ENCODE data around the gene CASK. TPM values are rescaled to one million over a fixed set of nuclear protein-coding genes. Genes with fewer than 3 reads are reported as not detected.
"Not testable (repeated sequence)": the region's sequence is repeated elsewhere in the genome, so short reads cannot be mapped to it uniquely, and the experiment has no call there.

The CASK gene
- polyA plus RNA-seq, 4 donors: 41.0 to 58.6 (median 46.4) TPM

DNA sequence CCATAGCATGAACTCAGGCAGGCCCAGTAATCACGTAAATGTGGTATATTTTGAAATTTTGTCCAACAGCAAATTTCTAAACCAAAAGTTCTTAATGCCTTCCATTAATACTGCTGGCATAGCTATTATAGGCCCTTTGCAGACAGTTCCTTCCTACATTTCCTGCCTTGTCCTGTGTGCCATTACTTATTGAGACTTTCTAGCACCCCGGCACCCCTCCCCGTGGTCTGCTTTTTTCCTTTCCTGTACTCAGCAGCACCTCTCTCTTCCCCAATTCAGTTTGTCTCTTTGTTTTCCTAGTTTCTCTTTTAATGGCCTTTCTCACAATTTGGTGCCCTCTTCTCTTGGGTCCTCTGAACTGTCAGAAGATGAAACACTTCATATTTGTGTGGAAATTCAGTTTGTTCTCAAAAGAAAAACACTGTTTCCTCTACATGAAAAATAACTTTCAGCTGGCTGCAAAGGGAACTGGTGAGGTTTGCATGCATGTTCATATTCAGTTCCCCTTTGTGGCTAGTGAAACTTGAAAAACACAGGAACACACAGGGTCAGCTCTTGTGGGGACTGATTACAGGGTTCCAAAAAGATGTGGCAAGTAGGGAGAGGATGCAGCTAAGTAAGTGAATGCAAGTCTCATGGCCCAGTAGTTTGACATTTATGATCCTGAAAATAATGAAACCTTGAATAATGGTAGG is 217.5 kb downstream of the CASK start:
- no peak for DNase-seq (ENCODE audit: low read depth in 4 of 4, low spot score in 2 of 4)

DNA sequence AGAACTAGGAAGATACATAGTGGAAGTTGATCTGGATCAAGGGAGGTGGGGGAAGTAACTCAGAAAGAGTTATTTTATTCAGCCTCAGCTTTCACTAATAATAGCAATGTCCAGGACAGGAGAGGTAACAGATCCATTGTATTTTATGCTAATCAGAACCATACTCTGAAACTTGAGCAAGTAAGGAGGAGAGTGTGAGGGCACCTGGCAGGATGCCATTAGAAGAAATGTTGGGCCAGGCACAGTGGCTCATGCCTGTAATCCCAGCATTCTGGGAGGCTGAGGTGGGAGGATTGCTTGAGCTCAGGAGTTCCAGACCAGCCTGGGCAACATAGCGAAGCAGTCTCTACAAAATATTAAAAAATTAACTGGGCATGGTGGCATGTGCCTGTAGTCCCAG is 218.3 kb downstream of the CASK start:
- no peak for DNase-seq (ENCODE audit: low read depth in 4 of 4, low spot score in 2 of 4)

DNA sequence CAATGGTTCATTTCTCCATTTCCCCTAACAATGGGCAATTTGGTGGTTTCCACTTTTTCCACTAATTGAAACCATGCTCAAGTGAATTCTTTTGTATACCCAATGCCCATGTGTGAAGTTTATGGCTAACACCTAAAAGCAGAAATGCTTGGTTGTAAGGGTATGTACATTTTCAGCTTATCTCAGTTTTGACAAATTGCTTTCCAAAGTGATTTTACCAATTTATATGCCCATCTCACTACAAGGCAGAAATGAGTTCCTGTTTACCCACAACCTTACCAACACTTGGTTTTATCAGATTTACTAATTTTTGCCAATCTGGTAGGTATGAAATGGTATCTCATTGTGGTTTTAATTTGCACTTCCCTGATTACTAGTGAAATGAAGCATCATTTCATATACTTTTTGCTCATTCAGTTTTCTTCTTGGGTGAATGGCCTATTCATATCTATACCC is 219.8 kb downstream of the CASK start:
- no peak for DNase-seq (ENCODE audit: low read depth in 4 of 4, low spot score in 2 of 4)

DNA sequence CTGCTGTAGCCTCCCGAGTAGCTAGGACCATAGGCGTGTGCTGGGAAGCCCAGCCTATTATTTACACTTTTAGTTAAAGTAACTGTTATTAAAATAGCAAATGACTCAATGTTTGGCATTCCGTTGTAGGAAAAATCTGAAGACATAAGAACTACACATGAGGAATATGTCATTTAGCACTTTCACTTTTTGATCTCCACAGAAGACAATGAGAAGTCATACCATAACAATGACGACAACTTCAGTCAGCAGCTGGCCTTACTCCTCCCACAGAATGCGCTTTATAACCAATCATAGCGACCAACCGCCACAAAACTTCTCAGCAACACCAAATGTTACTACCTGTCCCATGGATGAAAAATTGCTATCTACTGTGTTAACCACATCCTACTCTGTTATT is 227.9 kb downstream of the CASK start:
- no peak for DNase-seq (ENCODE audit: low read depth in 4 of 4, low spot score in 2 of 4)

DNA sequence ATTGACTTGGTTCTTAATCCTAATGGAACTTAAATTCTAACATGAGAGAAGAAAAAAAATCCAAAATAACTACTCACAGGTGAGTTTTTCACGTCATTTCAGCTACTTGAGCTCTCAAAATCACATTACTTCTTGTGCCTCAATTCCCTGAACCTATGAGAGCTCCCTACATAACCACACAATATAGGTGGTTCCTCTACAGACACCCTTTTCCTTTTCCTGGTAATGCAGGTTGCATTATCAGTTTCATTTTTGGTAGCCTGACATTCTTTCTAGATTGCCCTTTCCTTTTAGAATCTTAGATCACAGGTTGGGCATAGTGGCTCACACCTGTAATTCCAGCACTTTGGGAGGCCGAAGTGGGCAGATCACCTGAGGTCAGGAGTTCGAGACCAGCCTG is 230.3 kb downstream of the CASK start:
- DNase-seq (ENCODE audit: low read depth in 4 of 4, low spot score in 2 of 4): no peak

DNA sequence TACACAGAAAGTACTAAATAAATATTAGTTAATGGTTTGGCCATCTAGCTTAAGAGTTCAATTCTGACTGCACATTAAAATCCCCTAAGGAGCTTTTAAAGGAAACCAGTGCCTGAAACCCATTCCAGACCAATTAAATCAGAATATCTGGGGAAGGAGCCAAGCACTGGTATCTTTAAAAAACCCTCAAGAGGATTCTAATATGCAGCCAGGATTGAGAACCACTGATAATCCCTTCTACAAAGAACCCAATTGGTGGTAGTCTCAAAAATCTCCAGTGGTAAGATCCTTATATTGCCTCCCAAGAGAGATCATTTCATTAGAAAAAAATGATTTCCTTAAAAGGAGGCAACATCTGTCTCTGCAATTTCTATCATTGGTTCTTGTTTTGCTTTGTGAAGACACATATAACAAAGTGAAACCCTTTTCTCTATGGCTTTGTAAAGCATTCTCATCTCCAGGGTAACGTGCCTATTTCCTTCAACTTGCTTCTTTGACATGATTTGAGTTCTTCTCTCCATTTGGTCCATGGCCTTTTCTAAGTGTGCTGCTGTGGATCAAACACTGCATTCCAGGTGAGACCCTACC is 231.1 kb downstream of the CASK start:
- no peak for DNase-seq (ENCODE audit: low read depth in 4 of 4, low spot score in 2 of 4)

DNA sequence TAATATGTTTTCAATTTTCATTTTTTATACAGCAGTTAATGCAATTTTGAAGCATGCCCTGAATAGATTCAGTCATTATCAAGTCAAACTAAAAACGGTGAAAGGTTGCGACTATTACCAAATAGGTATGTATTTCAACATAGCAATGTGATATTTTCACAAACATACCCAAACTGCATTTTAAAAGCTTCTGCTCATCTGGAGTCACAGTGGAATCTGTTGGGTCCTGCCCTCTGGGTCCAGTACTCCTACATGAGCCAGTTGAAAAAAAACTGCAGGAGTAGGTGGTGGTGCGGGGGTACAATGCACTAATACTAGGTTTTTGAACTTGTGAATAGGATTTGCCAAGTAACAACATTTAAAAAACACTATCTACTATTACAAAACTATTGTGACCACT is 233.6 kb downstream of the CASK start:
- DNase-seq (ENCODE audit: low read depth in 4 of 4, low spot score in 2 of 4): no peak

DNA sequence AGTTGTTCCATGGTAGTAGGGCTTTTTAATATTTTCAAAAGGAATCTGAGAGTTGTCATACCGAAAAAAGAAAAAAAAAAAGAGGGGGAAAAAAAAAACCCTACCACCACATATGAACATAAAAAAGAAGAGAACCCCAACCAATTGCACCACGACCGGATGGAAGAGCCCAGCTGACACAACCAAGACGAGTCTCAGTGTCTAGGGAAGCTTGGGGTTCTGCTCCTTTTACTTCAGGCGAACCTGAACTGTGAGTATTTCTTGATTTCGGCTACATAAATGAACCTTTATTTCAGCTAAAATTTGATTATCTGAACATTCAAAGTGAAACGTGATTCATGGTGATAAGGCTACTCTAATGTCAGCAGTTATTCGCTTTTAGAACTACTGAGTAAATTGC is 234.5 kb downstream of the CASK start, which contains the start of gene GPR34:
Gene GPR34, plus strand, starts transcription at position 139 of the 400 bp plus-strand sequence. CDS start 6,661 bp downstream, outside the sequence.
- DNase-seq (ENCODE audit: low read depth in 4 of 4, low spot score in 2 of 4): no peak

DNA sequence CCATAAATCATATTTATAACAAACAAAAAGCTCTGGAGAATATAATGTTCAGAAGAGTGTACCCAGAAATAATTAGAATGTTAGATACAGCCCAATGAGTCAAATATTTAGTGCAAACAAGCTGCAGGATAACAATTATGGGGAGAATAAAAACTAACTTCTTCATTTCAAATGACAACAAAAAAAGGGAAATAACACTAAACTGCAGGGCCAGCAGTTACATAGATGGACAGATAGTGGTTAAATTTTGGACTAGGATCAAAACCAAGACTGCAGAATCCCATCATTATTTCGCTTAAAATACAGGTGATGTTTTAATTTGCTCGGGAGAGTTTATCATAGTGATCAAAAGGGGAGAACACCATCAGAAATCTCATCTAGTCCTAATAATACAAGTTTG is 235.2 kb downstream of the CASK start:
- no peak for DNase-seq (ENCODE audit: low read depth in 4 of 4, low spot score in 2 of 4)

DNA sequence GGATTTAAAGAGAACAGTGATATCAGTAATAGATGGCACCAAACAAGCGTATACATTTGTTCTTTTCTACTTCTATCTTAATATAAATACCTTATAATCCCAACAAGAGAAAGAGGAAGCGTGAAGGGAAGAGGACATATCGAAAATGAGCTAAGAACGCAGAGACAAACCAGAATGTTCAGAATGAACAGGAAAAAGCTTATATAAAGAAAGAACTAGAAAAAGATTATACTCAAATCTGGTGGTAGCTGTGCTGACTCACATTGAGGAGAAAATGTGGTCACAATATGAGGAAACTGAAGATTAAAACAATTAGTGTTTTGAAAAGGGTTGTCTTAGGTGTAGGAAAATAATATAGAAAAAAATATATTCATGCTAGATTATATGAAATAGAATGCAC is 236.6 kb downstream of the CASK start:
- DNase-seq (ENCODE audit: low read depth in 4 of 4, low spot score in 2 of 4): no peak

DNA sequence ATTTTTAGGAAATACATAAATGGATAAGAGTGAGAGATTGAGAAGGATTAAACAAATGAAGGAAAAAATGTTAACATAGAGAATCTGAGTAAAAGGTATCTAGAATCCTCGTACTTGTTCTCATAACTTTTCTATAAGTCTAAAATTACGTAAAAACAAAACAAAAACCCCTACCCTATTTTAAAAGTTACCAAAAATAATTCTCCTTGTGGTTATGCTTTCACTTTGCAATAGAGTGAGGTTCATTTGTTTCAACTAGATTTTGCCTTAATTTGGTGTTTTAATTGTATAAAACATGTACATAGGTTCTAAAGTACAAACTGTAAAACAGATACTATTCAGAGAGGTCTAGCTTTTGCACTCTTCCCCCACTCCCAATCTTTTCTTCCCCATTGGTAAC is 238.4 kb downstream of the CASK start:
- no peak for DNase-seq (ENCODE audit: low read depth in 4 of 4, low spot score in 2 of 4)

DNA sequence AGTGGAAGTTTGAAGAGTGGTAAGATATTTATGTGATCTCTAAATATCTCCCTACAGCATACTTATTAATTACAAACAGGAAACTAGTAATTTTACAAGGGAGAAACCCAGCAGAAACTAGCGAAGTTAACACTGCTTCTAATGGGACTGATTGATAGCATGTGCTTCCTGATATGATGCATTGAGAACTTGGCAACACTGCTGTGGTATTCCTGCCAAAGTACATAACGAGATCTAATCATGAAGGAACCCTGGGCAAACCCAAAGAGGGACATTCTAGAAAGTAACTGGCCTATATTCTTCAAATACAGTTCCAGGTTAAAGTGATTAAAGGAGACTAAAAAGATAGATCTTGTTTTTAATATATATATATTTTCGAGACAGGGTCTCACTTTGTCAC is 239.2 kb downstream of the CASK start:
- no peak for DNase-seq (ENCODE audit: low read depth in 4 of 4, low spot score in 2 of 4)

DNA sequence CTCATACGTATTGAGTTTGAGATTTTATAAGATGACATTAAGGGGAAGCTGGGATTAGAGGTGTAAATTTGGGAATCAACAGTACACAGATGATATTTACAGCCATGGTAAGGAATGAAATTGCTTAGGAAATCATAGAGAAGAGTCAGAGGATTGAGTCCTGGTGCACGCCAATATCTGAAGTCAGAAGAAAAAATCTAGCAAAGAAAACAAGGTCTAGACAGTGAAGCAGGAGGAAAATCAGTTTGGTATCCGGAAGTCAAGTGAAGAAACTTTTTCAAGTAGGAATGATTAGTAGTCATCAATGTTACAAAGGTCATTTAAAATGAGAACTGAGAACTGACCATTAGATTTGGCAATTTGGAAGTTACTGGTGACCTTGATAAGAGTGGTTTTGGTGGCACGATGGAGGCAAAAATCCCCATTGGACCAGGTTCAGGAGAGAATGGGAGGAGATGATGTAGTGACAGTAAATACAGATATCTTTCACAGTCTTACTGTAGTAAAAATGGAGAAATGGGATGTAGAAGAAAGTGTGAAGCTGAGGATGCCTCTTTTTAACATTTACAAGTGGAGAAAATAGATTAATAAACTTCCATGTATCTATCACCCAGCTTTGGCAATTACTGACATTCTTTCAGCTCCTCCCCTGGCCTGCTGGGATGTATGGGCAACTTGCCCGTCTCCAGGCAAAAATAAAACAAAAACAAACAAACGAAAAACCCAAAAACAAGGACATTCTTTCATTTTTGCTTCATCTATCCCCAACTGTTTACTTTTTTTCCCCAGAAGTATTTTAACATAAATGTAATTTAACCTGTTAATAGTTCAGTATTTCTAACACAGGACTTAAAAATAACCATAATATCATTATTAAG is 245.9 kb downstream of the CASK start:
- DNase-seq (ENCODE audit: low read depth in 4 of 4, low spot score in 2 of 4): no peak

DNA sequence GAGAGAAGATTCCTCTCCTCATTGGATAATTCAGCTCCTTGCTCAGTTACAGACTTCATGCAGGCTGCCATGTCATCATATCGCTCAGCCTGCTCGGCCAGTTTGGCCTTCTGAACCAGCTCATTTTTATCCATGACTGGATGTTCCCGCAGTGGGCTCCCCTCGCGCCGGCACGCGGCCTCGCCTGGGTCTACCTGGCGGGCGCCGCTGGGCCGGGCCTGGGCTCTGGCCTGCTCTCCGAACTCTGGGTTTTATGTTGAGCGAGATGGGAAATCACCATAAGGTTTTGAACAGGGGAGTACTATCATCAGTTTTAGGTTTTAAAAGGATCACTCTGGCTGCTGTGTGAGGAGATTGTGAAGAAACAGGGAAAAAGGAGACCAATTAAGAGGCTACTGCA is 247.0 kb downstream of the CASK start:
- DNase-seq (ENCODE audit: low read depth in 4 of 4, low spot score in 2 of 4): not testable (repeated sequence)

DNA sequence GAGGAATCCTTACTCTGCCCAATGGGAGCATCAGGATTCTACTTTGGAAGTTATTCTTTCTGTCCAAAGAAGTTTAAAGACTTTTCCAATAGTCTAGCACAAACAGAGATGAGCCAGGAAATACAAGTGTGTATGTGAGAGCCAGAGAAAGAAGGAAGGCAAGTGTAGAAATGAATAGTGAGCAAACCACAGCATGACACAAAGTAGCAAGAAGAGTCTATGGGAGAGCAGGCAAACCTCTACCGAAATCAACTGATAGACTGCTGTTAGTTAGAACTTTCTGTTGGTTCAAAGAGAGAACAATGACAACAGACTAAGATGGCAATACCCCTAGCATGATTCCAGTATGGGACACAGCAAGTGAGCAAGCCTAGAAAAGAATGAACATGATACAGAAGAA is 250.7 kb downstream of the CASK start:
- no peak for DNase-seq (ENCODE audit: low read depth in 4 of 4, low spot score in 2 of 4)

DNA sequence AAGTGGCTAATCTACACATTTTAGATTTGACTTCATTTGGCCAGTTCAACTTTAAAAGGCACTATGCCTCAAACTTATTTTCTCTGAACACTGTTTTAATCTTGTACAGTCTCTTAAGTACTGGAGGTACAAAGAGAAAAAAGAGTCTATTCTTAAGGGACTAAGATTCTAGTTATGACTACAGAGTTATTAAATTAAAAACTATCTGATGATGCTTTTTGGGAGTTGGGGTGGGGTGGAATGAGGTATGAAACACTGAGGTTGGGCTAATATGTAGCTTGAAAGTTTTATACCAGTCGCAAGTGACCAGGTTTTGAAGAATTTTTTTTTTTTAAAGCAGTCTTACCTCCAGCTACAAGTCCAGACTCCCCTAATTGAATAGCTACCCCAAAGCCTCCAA is 252.3 kb downstream of the CASK start:
- no peak for DNase-seq (ENCODE audit: low read depth in 4 of 4, low spot score in 2 of 4)

DNA sequence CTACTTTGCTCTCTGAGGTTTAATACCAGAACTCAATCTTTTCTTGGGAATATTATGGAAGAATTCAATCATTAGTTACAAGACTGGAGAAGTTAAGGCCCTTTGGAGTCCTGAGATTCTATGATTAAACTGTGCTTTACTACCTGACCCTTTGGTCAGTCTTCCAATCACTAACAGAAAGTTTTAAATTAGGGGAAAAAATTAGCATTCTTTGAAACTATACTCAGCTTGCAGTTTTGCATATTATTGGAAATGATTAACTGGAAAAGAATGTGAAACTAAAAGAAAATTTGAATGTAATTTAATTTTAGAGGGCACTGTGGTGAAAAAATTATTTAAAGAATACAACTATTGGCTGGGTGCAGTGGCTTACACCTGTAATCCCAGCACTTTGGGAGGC is 253.2 kb downstream of the CASK start:
- no peak for DNase-seq (ENCODE audit: low read depth in 4 of 4, low spot score in 2 of 4)

DNA sequence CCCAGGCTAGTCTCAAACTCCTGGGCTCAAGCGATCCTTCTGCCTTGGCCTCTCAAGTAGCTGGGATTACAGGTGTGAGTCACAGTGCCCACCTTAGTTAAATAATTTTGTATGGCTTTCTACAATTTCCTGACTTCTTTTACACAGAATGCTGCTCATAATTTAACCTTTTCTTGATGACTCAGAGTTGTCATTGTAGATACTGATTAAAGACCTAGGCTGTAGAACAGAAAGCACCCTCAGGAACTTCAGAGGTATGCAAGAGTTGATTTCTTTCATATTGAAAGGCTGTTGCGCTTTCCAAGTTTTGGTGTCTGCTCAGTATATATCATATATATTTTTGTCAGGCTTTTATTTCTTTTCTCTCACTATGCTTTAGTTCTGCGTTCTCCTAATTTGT is 255.7 kb downstream of the CASK start:
- DNase-seq (ENCODE audit: low read depth in 4 of 4, low spot score in 2 of 4): no peak

DNA sequence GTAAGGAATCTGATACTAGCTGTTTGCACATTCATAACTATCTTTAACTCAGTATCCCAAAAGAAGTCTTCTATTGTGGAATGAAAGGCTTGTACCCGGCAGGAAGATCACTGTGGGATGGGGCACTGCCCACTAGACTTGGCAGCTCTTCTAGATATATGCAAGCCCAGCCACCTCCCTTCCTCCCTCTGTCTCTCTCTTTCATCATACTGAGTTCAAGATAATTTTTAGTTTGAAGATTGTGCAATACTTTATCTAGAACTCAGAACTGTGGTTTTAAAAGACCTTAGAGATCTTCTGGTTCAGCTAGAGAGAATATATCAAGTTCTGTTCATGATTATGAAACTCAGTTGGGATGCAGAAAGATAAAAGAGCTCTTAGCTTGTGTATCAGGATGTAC is 257.1 kb downstream of the CASK start:
- DNase-seq (ENCODE audit: low read depth in 4 of 4, low spot score in 2 of 4): no peak

DNA sequence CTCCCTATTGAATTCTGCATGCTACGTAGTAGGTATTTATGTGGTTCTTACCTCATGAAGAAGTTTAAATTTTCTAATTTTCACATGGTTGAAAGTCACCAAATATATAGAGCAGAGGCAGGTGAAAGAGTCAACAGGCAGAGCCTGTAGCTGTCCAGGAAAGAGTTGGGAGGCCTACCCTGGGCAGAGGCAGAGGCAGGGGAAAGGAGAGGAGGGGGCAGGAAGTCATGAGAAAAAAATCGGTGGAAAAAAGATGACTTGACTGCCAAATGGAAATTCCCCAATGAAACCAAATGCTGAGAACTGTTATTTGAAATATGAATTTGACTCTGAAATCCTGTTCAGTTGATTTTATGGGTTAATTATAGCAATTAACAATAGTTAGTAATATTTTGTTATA is 257.7 kb downstream of the CASK start:
- no peak for DNase-seq (ENCODE audit: low read depth in 4 of 4, low spot score in 2 of 4)

DNA sequence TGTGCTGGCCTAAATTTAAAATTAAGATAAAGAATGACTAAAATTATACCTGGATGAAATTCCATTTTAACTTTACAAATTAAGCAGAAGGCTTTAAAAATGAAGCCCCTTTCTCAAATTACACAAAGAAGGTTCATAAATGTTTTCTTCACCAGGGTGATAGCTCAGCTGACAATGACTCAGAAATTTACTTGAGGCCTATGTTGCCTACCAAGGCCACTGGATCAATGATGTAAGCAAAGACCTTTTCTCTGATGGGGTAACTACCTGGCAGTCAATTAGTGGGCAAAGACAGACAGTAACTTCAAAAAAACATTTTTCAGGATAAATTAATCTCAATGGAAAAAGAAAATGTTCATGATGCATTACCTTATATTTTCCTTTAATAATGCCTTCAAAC is 258.4 kb downstream of the CASK start:
- no peak for DNase-seq (ENCODE audit: low read depth in 4 of 4, low spot score in 2 of 4)
